Hematopoietic multipotent progenitor cell treated with erythropoietin and hydrocortisone succinate and interleukin-3 and kit ligand, for 8 days (in vitro differentiated cells): Measurements from ENCODE around the gene EFR3B.
"Not testable (repeated sequence)": the region's sequence is repeated elsewhere in the genome, so short reads cannot be mapped to it uniquely, and the experiment has no call there.

ENCODE experiments used
- DNase-seq: peaks from one replicate; pipeline ENCODE4 v3.0.0-alpha.2; 2015

Gene EFR3B

GRCh38 chr2:25041928-25042320 lies at the start of gene EFR3B:
Gene EFR3B, plus strand, starts transcription at chr2:25042076. Its CDS starts 237 bp downstream, at chr2:25042313.
- DNase-seq = peak; percentile 92

GRCh38 chr2:24993406-24994145 lies 48.3 kb upstream of the EFR3B start:
- no peak for DNase-seq

GRCh38 chr2:24994146-24994724 lies 47.6 kb upstream of the EFR3B start:
- no peak for DNase-seq

GRCh38 chr2:24999097-24999496 lies 42.8 kb upstream of the EFR3B start:
- not testable (repeated sequence) for DNase-seq

GRCh38 chr2:25000036-25000435 lies 41.8 kb upstream of the EFR3B start:
- DNase-seq = no peak

- DNase-seq = no peak
Measured at GRCh38 chr2:25000503-25001324, 41.2 kb upstream of the EFR3B start.

GRCh38 chr2:25001325-25001637 lies 40.6 kb upstream of the EFR3B start:
- no peak for DNase-seq

GRCh38 chr2:25002066-25002465 lies 39.8 kb upstream of the EFR3B start:
- no peak for DNase-seq

- no peak for DNase-seq
Measured at GRCh38 chr2:25009954-25010353, 31.9 kb upstream of the EFR3B start.

- not testable (repeated sequence) for DNase-seq
Measured at GRCh38 chr2:25011342-25011741, 30.5 kb upstream of the EFR3B start.

GRCh38 chr2:25014631-25015030 lies 27.2 kb upstream of the EFR3B start:
- no peak for DNase-seq

GRCh38 chr2:25018681-25019080 lies 23.2 kb upstream of the EFR3B start:
- no peak for DNase-seq

GRCh38 chr2:25021791-25022362 lies 20.0 kb upstream of the EFR3B start:
- no peak for DNase-seq

- no peak for DNase-seq
Measured at GRCh38 chr2:25023333-25023732, 18.5 kb upstream of the EFR3B start.

- DNase-seq = no peak
Measured at GRCh38 chr2:25025229-25026007, 16.5 kb upstream of the EFR3B start.

- no peak for DNase-seq
Measured at GRCh38 chr2:25026008-25026530, 15.8 kb upstream of the EFR3B start.

- no peak for DNase-seq
Measured at GRCh38 chr2:25029183-25029554, 12.7 kb upstream of the EFR3B start.

GRCh38 chr2:25030702-25031101 lies 11.2 kb upstream of the EFR3B start:
- DNase-seq = no peak

- no peak for DNase-seq
Measured at GRCh38 chr2:25032094-25032493, 9.8 kb upstream of the EFR3B start.

GRCh38 chr2:25032901-25033300 lies 9.0 kb upstream of the EFR3B start:
- DNase-seq = no peak

GRCh38 chr2:25034081-25034480 lies 7.8 kb upstream of the EFR3B start:
- no peak for DNase-seq

- no peak for DNase-seq
Measured at GRCh38 chr2:25035537-25036220, 6.2 kb upstream of the EFR3B start.
